GM18907 (cell line): ENCODE measurements around the gene WDHD1.
"Not testable (repeated sequence)": the region's sequence is repeated elsewhere in the genome, so short reads cannot be mapped to it uniquely, and the experiment has no call there.

Experiments used
- ATAC-seq: cut with Tn5 transposase; IDR thresholded peaks from one replicate; pipeline ENCODE4 v1.9.1; 2021; ENCODE audit warnings: mild to moderate bottlenecking, moderate library complexity; ENCODE audit not compliant: unreplicated experiment

Gene WDHD1, protein sequence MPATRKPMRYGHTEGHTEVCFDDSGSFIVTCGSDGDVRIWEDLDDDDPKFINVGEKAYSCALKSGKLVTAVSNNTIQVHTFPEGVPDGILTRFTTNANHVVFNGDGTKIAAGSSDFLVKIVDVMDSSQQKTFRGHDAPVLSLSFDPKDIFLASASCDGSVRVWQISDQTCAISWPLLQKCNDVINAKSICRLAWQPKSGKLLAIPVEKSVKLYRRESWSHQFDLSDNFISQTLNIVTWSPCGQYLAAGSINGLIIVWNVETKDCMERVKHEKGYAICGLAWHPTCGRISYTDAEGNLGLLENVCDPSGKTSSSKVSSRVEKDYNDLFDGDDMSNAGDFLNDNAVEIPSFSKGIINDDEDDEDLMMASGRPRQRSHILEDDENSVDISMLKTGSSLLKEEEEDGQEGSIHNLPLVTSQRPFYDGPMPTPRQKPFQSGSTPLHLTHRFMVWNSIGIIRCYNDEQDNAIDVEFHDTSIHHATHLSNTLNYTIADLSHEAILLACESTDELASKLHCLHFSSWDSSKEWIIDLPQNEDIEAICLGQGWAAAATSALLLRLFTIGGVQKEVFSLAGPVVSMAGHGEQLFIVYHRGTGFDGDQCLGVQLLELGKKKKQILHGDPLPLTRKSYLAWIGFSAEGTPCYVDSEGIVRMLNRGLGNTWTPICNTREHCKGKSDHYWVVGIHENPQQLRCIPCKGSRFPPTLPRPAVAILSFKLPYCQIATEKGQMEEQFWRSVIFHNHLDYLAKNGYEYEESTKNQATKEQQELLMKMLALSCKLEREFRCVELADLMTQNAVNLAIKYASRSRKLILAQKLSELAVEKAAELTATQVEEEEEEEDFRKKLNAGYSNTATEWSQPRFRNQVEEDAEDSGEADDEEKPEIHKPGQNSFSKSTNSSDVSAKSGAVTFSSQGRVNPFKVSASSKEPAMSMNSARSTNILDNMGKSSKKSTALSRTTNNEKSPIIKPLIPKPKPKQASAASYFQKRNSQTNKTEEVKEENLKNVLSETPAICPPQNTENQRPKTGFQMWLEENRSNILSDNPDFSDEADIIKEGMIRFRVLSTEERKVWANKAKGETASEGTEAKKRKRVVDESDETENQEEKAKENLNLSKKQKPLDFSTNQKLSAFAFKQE

DNA sequence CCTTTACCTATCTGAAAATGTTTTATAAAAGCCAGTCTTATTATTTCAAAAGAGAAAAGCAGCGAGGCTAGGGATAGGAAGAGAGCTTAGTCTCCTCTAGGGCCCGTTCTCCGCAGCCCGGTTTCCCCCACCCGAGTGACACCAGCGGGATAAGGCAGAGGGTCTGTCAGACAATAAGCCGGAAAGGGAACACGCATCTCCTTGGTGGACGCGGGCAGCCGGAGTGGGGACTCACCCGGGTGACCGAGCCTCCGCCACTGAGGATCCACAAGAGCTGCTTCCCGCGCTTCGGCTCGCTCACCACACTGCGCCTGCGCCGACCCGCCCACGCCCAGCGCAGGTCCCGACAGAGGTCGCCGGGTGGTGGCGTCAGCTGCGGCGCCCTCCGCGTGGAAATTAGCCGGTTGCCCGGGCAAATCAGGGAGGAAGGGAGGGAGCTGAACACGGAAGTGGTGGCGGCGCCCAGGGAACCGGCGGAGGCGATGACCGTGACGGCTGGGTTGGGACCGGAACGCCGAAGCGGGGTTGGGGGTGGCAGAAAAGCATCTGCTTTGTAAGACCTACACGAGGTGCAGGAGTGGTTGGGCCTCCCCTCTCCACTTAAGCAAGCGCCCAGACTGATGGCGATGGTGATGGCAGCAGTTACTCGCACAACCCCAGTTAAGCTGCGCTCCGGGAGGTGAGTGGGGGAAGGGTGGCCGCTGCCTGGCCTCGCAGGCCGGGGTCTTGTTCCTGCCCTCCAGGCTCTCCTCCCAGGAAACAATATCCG lies at the start of gene WDHD1, which contains the start of gene SOCS4:
Gene WDHD1, minus strand, starts transcription at position 307 of the 769 bp plus-strand sequence. CDS start 312 bp downstream, outside the sequence.
Gene SOCS4, plus strand, starts transcription at position 444 of the 769 bp plus-strand sequence. CDS start 15,806 bp downstream, outside the sequence.
- peak; percentile 93 for ATAC-seq

- ATAC-seq, result no peak
Measured at GRCh38 chr14:55075628-55076175, 48.8 kb upstream of the WDHD1 start.

DNA sequence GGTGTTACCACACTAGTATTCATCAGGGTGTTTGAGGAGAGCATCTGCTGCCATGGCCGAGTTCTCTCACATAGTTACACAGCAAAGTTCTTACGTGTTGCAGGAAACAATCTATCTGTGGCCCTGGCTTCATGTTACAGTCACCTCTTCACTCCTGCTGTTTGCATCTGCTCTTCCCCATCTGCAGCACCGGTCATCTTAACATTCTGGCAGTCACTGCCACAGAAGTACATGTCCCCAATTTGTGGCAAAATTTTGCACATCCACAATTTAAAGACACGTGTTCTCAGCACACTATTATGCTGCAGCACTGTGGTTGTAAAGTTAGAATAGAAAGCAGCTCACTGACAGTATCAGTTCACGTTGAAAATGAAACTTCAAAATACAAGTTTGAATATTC lies 47.8 kb upstream of the WDHD1 start:
- ATAC-seq, result peak; percentile 48

GRCh38 chr14:55073856-55074255 lies 47.0 kb upstream of the WDHD1 start:
- ATAC-seq, result no peak

DNA sequence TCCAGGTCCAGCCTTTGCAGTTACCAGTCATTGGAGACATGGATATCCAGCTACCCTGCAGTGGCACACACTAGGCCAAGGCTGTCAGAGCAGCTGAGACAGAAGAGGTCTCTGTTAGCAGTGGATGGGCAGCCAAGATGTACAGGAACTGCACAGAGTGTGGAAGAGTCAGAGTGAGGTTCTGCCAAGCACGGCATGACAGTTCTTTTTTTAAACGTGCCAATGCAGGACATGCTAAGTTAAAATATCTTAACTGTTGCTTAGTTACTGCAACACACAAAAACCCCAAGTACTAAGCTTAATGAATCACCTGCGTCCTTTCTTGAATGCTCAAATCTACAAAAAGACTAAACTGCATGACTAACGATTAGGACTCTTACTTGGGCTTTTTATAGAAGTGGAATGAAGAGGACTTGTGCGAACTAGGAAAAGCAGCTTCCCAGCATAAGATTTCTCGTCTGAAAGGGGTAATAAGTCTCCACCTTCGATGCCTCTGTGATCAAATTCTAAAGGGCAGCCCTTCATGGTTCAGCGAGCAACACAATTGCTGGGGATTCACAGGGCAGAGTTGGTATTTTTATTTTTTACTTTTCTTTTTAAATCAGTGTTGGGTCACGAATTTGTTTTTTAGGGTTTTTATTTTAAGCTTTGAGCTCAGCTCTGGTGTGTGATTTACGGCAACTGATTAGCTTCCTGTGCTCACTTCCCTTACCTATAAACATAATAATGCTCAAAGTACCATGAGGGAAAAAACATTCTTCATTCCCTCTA lies 45.2 kb upstream of the WDHD1 start:
- ATAC-seq, result peak; percentile 61

DNA sequence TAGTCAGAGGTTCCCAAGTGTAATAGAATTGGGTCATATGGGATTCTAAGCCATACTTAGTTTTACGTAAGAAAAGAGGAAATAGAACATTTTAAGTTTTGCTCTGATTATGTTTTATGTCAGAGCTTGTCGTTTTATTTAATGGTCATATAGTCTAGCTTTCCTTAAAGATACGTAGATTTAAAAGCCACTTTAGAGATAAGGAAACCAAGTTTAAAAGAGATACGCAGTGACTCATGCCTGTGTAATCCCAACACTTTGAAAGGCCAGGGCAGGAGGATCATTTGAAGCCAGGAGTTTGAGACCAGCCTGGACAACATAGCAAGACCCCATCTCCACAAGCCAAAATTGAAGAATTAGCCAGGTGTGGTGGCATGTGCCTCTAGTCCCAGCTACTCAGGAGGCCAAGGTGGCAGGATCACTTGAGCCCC lies 44.1 kb upstream of the WDHD1 start:
- no peak for ATAC-seq

DNA sequence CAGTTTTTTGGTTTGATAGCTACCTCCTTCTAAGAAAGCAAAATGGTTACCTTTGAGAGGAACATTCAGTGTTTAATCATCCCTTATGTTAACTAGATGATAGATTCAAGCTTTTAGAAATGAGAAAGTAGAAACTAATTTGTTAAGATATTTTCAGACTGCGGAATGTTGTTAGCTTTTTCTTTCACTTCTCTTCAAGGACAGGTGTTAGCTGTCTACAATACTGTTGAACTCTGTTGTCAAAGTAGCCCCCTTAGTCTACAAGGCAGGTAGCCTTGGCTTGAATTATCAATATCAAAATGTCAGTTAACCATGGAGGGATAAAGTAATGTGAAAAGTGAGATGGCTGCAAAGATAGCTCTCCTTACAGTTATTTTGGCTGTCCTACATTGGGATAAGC lies 39.3 kb upstream of the WDHD1 start:
- no peak for ATAC-seq

DNA sequence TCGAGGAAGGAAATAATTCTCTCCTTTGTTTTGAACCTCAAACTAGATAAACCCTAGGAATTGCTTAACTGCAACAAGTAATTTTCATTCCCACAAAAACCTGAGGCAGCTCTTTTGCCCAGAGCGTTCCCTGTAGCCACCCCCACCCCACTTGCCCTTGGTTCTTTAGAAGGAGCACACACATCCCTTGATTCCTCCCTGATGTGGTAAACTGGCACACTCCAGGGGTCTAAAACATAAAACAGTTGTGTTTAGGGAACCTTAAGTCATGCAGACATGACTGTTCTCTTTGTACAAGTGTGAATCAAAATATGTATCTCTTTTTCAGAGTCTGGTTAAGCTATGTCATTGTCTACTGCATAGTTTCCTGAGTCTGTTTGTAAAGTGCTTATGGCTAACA lies 38.5 kb upstream of the WDHD1 start:
- no peak for ATAC-seq

- not testable (repeated sequence) for ATAC-seq
Measured at GRCh38 chr14:55064896-55065295, 38.0 kb upstream of the WDHD1 start.

- ATAC-seq, result no peak
Measured at GRCh38 chr14:55062517-55063351, 35.8 kb upstream of the WDHD1 start.

DNA sequence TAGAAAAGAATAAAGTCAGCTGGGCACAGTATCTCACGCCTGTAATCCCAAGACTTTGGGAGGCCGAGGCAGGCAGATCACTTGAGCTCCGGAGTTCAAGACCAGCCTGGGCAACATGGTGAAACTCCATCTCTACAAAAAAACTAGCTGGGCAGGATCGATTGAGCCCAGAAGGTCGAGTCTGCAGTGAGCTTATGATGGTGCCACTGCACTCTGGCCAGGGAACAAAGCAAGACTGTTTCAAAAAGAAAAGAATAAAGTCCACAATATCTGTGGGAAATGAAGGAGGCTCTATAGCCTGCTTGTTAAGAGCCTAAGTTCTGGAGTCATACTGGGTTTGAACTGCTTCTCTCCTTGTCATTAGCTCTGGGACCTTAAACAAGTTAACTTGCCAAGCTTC lies 32.4 kb upstream of the WDHD1 start:
- ATAC-seq, result no peak

DNA sequence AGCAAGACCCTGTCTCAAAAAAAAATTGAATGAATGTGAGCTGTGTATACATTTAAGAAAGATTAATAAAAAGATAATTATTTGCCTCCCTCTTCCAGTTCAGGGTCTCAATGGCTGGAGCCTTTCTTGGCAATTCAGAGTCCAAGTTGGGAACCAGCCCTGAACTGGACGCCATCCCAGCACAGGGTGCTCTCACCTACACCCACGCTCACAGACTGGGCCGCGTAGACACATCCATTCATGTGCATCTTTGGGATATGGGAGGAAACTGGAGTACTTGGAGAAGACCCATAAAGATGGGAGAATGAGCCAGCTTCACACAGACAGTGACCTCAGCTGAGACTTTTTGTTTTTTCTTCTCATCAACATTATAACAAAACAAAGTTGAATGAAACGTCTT lies 31.0 kb upstream of the WDHD1 start:
- ATAC-seq, result no peak

GRCh38 chr14:55054098-55054497 lies 27.2 kb upstream of the WDHD1 start:
- no peak for ATAC-seq

DNA sequence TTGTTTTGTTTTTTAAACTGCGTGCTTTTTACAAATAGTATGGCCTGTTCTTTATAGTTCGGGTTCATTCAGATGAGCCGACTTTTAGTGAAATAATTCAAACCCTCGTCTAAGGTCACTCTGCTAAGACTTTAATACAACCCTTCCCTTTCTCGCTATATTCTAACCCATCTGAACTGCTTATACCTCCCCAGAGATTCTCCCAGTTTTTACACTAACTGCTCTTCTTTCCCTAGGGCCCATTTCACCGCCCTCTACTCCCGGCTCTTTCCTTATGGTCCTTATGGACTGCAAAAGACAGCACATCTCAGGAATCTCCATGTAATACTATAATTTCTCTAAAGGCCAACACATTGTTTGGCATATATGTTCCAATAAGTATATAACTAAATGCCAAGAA lies 26.6 kb upstream of the WDHD1 start:
- ATAC-seq, result no peak

DNA sequence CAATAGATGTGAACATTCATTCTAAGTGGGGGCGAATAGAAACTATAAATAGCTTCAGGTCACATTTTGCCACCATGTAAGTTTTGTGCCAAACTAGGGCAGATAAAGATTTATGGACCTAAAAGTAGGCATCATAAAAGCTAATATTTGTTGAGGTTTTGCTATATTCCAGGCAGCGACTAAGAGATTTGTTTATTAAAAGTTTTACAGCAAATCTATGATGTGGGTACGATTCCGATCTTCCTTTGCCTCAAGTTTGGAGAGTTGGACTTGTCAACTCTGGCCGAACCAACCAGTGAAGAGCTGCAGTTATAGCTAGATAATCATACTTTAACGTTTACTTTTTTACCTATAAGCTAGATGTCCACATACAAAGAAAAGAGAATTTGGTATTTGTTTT lies 26.1 kb upstream of the WDHD1 start:
- no peak for ATAC-seq

DNA sequence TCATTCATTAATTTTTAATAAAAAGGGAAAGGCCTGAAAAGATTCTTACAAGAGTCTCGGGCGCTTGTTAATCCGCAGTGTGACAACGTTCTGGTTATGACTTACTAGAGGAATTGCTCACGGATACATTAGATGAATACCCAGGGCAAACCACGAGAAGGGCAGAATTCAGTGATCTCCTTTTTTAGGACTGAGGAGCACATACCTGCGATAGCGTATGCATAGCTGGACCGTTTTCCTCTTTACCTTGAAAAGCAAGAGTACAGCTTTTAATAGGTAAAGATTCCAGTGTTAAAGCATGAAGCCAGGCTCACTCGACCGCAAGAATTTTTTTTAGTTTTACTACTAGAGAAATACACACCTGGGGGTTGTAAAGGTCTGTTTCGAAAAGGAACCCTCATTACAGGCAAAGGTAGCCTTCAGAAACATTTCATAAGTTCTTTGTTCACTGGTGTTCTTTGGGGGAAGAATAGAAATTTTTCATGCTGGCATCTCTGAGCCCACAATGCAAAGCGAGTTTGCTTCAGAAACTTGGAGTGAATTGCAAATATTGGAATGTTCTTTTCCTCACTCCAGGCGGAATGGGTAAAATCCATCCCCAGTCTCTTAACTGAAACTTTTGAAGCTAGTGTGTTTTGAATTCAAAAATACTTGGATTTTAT lies 25.5 kb upstream of the WDHD1 start:
- ATAC-seq, result peak; percentile 8

- ATAC-seq, result peak; percentile 89
Measured at GRCh38 chr14:55051423-55052268, 24.7 kb upstream of the WDHD1 start, which contains the start of gene MAPK1IP1L. TSS of gene MAPK1IP1L (plus strand) at chr14:55051647. CDS start at chr14:55061684, 10,037 bp downstream.
